NT2/D1 (cell line): ENCODE measurements around the gene ADAMTS12.

Experiments used
- SUZ12 ChIP-seq: IDR thresholded peaks from 2 replicates; pipeline ENCODE4 v1.6.1; 2011; ENCODE audit not compliant: insufficient read length, insufficient read depth; ENCODE audit errors: extremely low read depth
- YY1 ChIP-seq: IDR thresholded peaks from 2 replicates; pipeline ENCODE4 v1.6.1; 2011; ENCODE audit not compliant: insufficient read length, insufficient read depth
- ZNF274 ChIP-seq: IDR thresholded peaks from 2 replicates; pipeline ENCODE4 v1.6.1; 2011; ENCODE audit warnings: mild to moderate bottlenecking, low read depth, low read length

DNA sequence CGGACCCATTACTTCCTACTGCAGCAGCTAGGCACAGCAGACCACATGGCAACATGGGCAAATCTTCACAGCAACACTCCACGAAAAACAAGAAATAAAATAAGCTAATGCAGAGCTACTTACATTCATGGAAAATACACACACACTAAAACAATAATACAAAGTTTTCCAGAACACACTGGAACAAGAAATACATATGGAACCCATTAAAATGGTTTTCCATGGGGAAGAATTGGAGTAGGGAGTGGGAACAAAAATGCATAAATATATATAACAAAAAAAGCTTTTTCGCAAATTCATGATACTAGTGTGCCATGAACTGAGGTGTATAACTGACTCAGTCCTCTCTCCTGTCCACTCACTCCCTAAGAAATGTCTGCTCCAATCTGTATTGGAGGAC lies 8.3 kb downstream of the ADAMTS12 start:
- TF ChIP-seq YY1 (no peak), SUZ12 (no peak), ZNF274 (no peak)
